GM19372 (cell line): Measurements from ENCODE around the gene RSU1.

Experiments used
- ATAC-seq: cut with Tn5 transposase; IDR thresholded peaks from one replicate; pipeline ENCODE4 v1.9.1; 2021; ENCODE audit warnings: mild to moderate bottlenecking, low read depth, moderate library complexity; ENCODE audit not compliant: unreplicated experiment

The RSU1 gene

GRCh38 chr10:16822726-16823360, 5.6 kb upstream of the RSU1 start:
- no peak for ATAC-seq

- no peak for ATAC-seq
Observed at GRCh38 chr10:16822027-16822426, 4.8 kb upstream of the RSU1 start.

GRCh38 chr10:16820421-16820820, 3.2 kb upstream of the RSU1 start:
- no peak for ATAC-seq

GRCh38 chr10:16820018-16820417, 2.8 kb upstream of the RSU1 start:
- no peak for ATAC-seq

GRCh38 chr10:16819436-16819835, 2.2 kb upstream of the RSU1 start:
- ATAC-seq, result no peak

- ATAC-seq, result no peak
Observed at GRCh38 chr10:16819026-16819425, 1.8 kb upstream of the RSU1 start.

GRCh38 chr10:16816830-16817124, 447 bp downstream of the RSU1 start:
- ATAC-seq, result no peak

GRCh38 chr10:16816171-16816570, 1.1 kb downstream of the RSU1 start:
- ATAC-seq, result no peak

- ATAC-seq, result no peak
Observed at GRCh38 chr10:16814012-16814411, 3.2 kb downstream of the RSU1 start.

- no peak for ATAC-seq
Observed at GRCh38 chr10:16812676-16813075, 4.5 kb downstream of the RSU1 start.

- ATAC-seq, result no peak
Observed at GRCh38 chr10:16811765-16812164, 5.5 kb downstream of the RSU1 start.

GRCh38 chr10:16811292-16811691, 5.9 kb downstream of the RSU1 start:
- ATAC-seq, result no peak

- peak; percentile 80 for ATAC-seq
Observed at GRCh38 chr10:16809074-16809718, 8.0 kb downstream of the RSU1 start.

- no peak for ATAC-seq
Observed at GRCh38 chr10:16804123-16804522, 13.1 kb downstream of the RSU1 start.

GRCh38 chr10:16803464-16803863, 13.8 kb downstream of the RSU1 start:
- no peak for ATAC-seq

GRCh38 chr10:16799621-16800020, 17.6 kb downstream of the RSU1 start:
- ATAC-seq, result peak; percentile 82

- no peak for ATAC-seq
Observed at GRCh38 chr10:16798571-16798970, 18.7 kb downstream of the RSU1 start.

- no peak for ATAC-seq
Observed at GRCh38 chr10:16795410-16796073, 21.7 kb downstream of the RSU1 start.

- ATAC-seq, result no peak
Observed at GRCh38 chr10:16794005-16794404, 23.2 kb downstream of the RSU1 start.

- ATAC-seq, result no peak
Observed at GRCh38 chr10:16792675-16793074, 24.5 kb downstream of the RSU1 start.

GRCh38 chr10:16789765-16790164, 27.5 kb downstream of the RSU1 start:
- ATAC-seq, result no peak

- no peak for ATAC-seq
Observed at GRCh38 chr10:16789261-16789660, 28.0 kb downstream of the RSU1 start.
